ENCODE data around the gene TGFB2. TPM values are rescaled to one million over a fixed set of nuclear protein-coding genes. Genes with fewer than 3 reads are reported as not detected.

The TGFB2 gene
- total RNA-seq, 2 experiments from 2014 or later, result not detected

GRCh38 chr1:218328769-218329168 is 16.4 kb upstream of the TGFB2 start:
- POLR2A ChIA-PET, result no interaction called here
- CTCF ChIA-PET, result interaction anchor here (1.6 kb wide), 1 partner anchor 10 kb away, joined by 4 read pairs; no protein-coding TSS in a partner anchor

- POLR2A ChIA-PET, result no interaction called here
Observed at GRCh38 chr1:218330043-218330623, 15.0 kb upstream of the TGFB2 start.

GRCh38 chr1:218332416-218332815 is 12.7 kb upstream of the TGFB2 start:
- POLR2A ChIA-PET, result no interaction called here

More at GRCh38 chr1:218330043-218330623, 15.0 kb upstream of the TGFB2 start:
- CTCF ChIA-PET, result interaction anchor here (1.4 kb wide), 1 partner anchor 33 kb away, joined by 3 read pairs; no protein-coding TSS in a partner anchor

GRCh38 chr1:218336328-218336727 is 8.8 kb upstream of the TGFB2 start:
- ChIA-PET CTCF (no interaction called here), POLR2A (no interaction called here)

More at GRCh38 chr1:218332416-218332815, 12.7 kb upstream of the TGFB2 start:
- CTCF ChIA-PET, result no interaction called here

- POLR2A ChIA-PET, result no interaction called here
- CTCF ChIA-PET, result interaction anchor here (1.4 to 1.5 kb wide), 2 partner anchors 10 to 182 kb away, joined by 4 to 5 read pairs; no protein-coding TSS in a partner anchor
Observed at GRCh38 chr1:218339267-218339831, 5.8 kb upstream of the TGFB2 start.

- POLR2A ChIA-PET, result no interaction called here
- CTCF ChIA-PET, result no interaction called here
Observed at GRCh38 chr1:218341325-218341724, 3.8 kb upstream of the TGFB2 start.

- CTCF ChIA-PET, result interaction anchor here (1.4 kb wide), 1 partner anchor 38 kb away, joined by 3 read pairs; no protein-coding TSS in a partner anchor
- POLR2A ChIA-PET, result no interaction called here
Observed at GRCh38 chr1:218342091-218342490, 3.0 kb upstream of the TGFB2 start.

GRCh38 chr1:218345673-218346390 is 696 bp downstream of the TGFB2 start:
- POLR2A ChIA-PET, result no interaction called here

GRCh38 chr1:218346391-218347204 is 1.5 kb downstream of the TGFB2 start:
- CTCF ChIA-PET, result no interaction called here
- POLR2A ChIA-PET, result no interaction called here

More at GRCh38 chr1:218345673-218346390, 696 bp downstream of the TGFB2 start:
- CTCF ChIA-PET, result interaction anchor here (1.4 kb wide), 1 partner anchor 179 kb away, joined by 3 read pairs; no protein-coding TSS in a partner anchor

- ChIA-PET CTCF (no interaction called here), POLR2A (no interaction called here)
Observed at GRCh38 chr1:218347336-218347722, 2.2 kb downstream of the TGFB2 start.

- ChIA-PET POLR2A (no interaction called here), CTCF (no interaction called here)
Observed at GRCh38 chr1:218347723-218348627, 2.8 kb downstream of the TGFB2 start.

- ChIA-PET CTCF (no interaction called here), POLR2A (no interaction called here)
Observed at GRCh38 chr1:218348628-218349071, 3.5 kb downstream of the TGFB2 start.

GRCh38 chr1:218349348-218350034 is 4.4 kb downstream of the TGFB2 start:
- ChIA-PET POLR2A (no interaction called here), CTCF (no interaction called here)

GRCh38 chr1:218350035-218350525 is 4.9 kb downstream of the TGFB2 start:
- ChIA-PET POLR2A (no interaction called here), CTCF (no interaction called here)

- CTCF ChIA-PET, result no interaction called here
- POLR2A ChIA-PET, result no interaction called here
Observed at GRCh38 chr1:218350801-218351266, 5.7 kb downstream of the TGFB2 start.

GRCh38 chr1:218351391-218352074 is 6.4 kb downstream of the TGFB2 start:
- ChIA-PET CTCF (no interaction called here), POLR2A (no interaction called here)

- ChIA-PET CTCF (no interaction called here), POLR2A (no interaction called here)
Observed at GRCh38 chr1:218352075-218352438, 6.9 kb downstream of the TGFB2 start.

- ChIA-PET POLR2A (no interaction called here), CTCF (interaction anchor here (1.2 kb wide), 1 partner anchor 50 kb away, joined by 3 read pairs; no protein-coding TSS in a partner anchor)
Observed at GRCh38 chr1:218353656-218354055, 8.5 kb downstream of the TGFB2 start.
